Measurements from ENCODE around the gene MVD. TPM values are rescaled to one million over a fixed set of nuclear protein-coding genes. Genes with fewer than 3 reads are reported as not detected.

The MVD gene
- total and polyA plus RNA-seq, 2 of the 4 experiments (the other 2 are of a cell fraction), result 18.3 to 28.4 TPM

GRCh38 chr16:88705076-88705684 is 42.3 kb upstream of the MVD start:
- peak overlapping the region; percentile 60 for H3K4me2 ChIP-seq (ENCODE audit: low read depth, low read length)
- no peaks in the 10 kb centered on the region for H3K27me3 ChIP-seq (ENCODE audit: control insufficient read depth, insufficient read depth, low read length)
- ChIA-PET POLR2A (ENCODE audit: unreplicated experiment) (no interaction called here), CTCF (interaction anchor here (0.7 kb wide), 1 partner anchor 77 kb away, joined by 3 read pairs; no protein-coding TSS in a partner anchor)
- H3K4ac ChIP-seq (ENCODE audit: low read depth, low read length), result peak overlapping the region; percentile 57
- H4K5ac ChIP-seq (ENCODE audit: low read depth, low read length), result no peak overlapping the region
- ATAC-seq (ENCODE audit: low read depth) (no peak), DNase-seq (peak; percentile 34)
- intact Hi-C loops (cut with micrococcal nuclease) (no loop called here), dilution Hi-C loops (cut with HindIII; ENCODE audit: low sequenced_read_pairs, unreplicated experiment) (no loop called here), in situ Hi-C loops (cut with MboI; ENCODE audit: low sequenced_read_pairs) (no loop called here)
- H3K36me3 ChIP-seq (ENCODE audit: control insufficient read depth, insufficient read depth, low read length), result peaks cover 3% of the 10 kb centered on the region
- H2BK15ac ChIP-seq (ENCODE audit: low read depth, low read length), result no peak overlapping the region
- H3K79me1 ChIP-seq (ENCODE audit: low read depth in 1 of 2, low read length in 2 of 2), result peaks cover 25 to 74% of the 10 kb centered on the region in 2 experiments
- no TSS peak for BruUV-seq (replicated peaks)
- H4K8ac ChIP-seq (ENCODE audit: low read depth in 2 of 2, low read length in 2 of 2), result no peak overlapping the region; a peak in 1 of 4 replicates
- H3K56ac ChIP-seq (ENCODE audit: extremely low read depth, insufficient read depth, low read length), result peak overlapping the region; percentile 20; the same call in 1 of the 2 replicates
- H3K9me1 ChIP-seq (ENCODE audit: insufficient read depth, low read length), result no peaks in the 10 kb centered on the region; the same call in none of the 2 replicates
- H2BK5ac ChIP-seq (ENCODE audit: low read depth, low read length, poor library complexity, severe bottlenecking), result no peak overlapping the region
- H3K4me1 ChIP-seq (ENCODE audit: control insufficient read depth, insufficient read depth, low read length), result peaks cover 19% of the 10 kb centered on the region
- peak overlapping the region; percentile 55; the same call in 1 of the 2 replicates for H3K14ac ChIP-seq (replicated peaks; ENCODE audit: low read depth, low read length)
- H3K9me3 ChIP-seq (ENCODE audit: control insufficient read depth, insufficient read depth, low read length), result no peaks in the 10 kb centered on the region
- H3K9ac ChIP-seq (ENCODE audit: low read depth, low read length), result peak overlapping the region; percentile 43
- H2BK120ac ChIP-seq (ENCODE audit: low read depth, low read length), result no peak overlapping the region
- peak overlapping the region; percentile 95 for H3K4me3 ChIP-seq (ENCODE audit: insufficient read depth, low read depth, low read length)
- peak overlapping the region; percentile 75 for H2AK9ac ChIP-seq (replicated peaks; ENCODE audit: low read depth, low read length, poor library complexity)
- H4K91ac ChIP-seq (ENCODE audit: insufficient read depth, low read depth, low read length), result 0 out of 2 replicates have a peak overlapping the region, but pooled peaks have one; percentile 27
- 47% methylated on average over 3 of the region's 9 CpGs; no CpG with 5 or more reads in 1 of the 2 experiments for whole genome bisulfite sequencing, 2 experiments (ENCODE audit: extremely low coverage in 2 of 2, insufficient read length in 1 of 2)
- no peak overlapping the region for H3K18ac ChIP-seq (ENCODE audit: low read depth, low read length)
- no peak overlapping the region; the same call in 1 of the 2 replicates for H2AK5ac ChIP-seq (ENCODE audit: low read depth, low read length)
- no peak overlapping the region for H2BK20ac ChIP-seq (ENCODE audit: low read depth, low read length)
- peaks cover 10% of the 10 kb centered on the region; the same call in 1 of the 2 replicates for H4K20me1 ChIP-seq (ENCODE audit: insufficient read depth, low read length)
- peak overlapping the region; percentile 81 for H3K23ac ChIP-seq (ENCODE audit: low read depth, low read length)
- peak overlapping the region; percentile 94 for H2AFZ ChIP-seq (replicated peaks; ENCODE audit: low read length, poor library complexity)
- H3K27ac ChIP-seq (ENCODE audit: insufficient read depth, low read length), result no peak overlapping the region; the same call in 1 of the 2 replicates
- TF ChIP-seq MAFK (IDR thresholded peaks at IDR 0.05; ENCODE audit: low read depth, low read length) (no peak), FOS (IDR thresholded peaks at IDR 0.05; ENCODE audit: low read depth, low read length) (no peak), MXI1 (IDR thresholded peaks at IDR 0.05; ENCODE audit: borderline replicate concordance, low read depth, low read length) (no peak), NFE2L2 (IDR thresholded peaks at IDR 0.05; ENCODE audit: low read depth, low read length) (no peak), RCOR1 (IDR thresholded peaks at IDR 0.05; ENCODE audit: insufficient replicate concordance, low read length) (no peak)
